ENCODE data around the gene EWSR1. TPM values are rescaled to one million over a fixed set of nuclear protein-coding genes. Genes with fewer than 3 reads are reported as not detected.
"Not testable (repeated sequence)": the region's sequence is repeated elsewhere in the genome, so short reads cannot be mapped to it uniquely, and the experiment has no call there.

The EWSR1 gene, protein sequence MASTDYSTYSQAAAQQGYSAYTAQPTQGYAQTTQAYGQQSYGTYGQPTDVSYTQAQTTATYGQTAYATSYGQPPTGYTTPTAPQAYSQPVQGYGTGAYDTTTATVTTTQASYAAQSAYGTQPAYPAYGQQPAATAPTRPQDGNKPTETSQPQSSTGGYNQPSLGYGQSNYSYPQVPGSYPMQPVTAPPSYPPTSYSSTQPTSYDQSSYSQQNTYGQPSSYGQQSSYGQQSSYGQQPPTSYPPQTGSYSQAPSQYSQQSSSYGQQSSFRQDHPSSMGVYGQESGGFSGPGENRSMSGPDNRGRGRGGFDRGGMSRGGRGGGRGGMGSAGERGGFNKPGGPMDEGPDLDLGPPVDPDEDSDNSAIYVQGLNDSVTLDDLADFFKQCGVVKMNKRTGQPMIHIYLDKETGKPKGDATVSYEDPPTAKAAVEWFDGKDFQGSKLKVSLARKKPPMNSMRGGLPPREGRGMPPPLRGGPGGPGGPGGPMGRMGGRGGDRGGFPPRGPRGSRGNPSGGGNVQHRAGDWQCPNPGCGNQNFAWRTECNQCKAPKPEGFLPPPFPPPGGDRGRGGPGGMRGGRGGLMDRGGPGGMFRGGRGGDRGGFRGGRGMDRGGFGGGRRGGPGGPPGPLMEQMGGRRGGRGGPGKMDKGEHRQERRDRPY
- 100 to 1,000 TPM; 132 to 308 (median 170) TPM for total RNA-seq

DNA sequence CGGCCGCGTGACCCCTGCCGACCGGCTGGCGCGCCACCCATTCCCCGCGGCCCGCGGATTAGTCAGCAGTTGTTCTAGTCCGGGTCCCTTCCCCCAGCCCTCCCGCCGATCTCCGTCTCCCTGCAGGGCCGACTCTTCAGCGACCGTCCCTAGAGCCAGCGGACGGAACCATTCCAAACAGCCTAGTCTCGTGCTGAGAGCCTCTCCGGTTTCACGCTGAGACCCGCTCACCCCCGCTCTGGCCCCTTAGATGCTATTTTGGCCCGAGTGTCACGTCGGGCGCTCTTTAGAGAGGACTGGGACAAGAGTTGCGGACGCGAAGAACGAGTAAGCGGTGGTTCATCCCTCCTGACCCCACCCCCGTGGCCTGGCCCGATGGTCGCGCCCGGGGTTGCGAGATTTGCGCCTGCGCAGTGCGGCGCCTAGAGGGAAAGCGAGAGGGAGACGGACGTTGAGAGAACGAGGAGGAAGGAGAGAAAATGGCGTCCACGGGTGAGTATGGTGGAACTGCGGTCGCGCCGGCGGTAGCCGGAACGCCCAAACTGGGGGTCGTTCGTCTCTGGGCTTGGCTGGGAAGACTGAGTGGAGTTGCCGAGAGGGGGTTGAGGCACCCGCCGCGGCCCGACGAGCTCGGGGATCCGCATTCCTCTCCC is at the start of gene EWSR1, which contains the start of gene RHBDD3:
TSS of gene EWSR1 (plus strand) at position 411 of the 653 bp plus-strand sequence. CDS start at position 480, 69 bp downstream.
TSS of gene RHBDD3 (minus strand) at position 124 of the 653 bp plus-strand sequence. CDS start 2,355 bp downstream, outside the sequence.
- peak within 1 kb of the TSS; percentile 80 for H3K4me3 ChIP-seq
- 0% methylated on average over 36 of the region's 67 CpGs for WGBS
- peak within 1 kb of the TSS; percentile 99 for H3K27ac ChIP-seq
- H3K36me3 ChIP-seq: peaks cover 28% of the 10 kb centered on the region
- H3K4me1 ChIP-seq: peaks cover 59% of the 10 kb centered on the region
- TF ChIP-seq, protein P1, sequence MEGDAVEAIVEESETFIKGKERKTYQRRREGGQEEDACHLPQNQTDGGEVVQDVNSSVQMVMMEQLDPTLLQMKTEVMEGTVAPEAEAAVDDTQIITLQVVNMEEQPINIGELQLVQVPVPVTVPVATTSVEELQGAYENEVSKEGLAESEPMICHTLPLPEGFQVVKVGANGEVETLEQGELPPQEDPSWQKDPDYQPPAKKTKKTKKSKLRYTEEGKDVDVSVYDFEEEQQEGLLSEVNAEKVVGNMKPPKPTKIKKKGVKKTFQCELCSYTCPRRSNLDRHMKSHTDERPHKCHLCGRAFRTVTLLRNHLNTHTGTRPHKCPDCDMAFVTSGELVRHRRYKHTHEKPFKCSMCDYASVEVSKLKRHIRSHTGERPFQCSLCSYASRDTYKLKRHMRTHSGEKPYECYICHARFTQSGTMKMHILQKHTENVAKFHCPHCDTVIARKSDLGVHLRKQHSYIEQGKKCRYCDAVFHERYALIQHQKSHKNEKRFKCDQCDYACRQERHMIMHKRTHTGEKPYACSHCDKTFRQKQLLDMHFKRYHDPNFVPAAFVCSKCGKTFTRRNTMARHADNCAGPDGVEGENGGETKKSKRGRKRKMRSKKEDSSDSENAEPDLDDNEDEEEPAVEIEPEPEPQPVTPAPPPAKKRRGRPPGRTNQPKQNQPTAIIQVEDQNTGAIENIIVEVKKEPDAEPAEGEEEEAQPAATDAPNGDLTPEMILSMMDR (IDR thresholded peaks at IDR 0.05): no peak
- TF ChIP-seq POLR2A (IDR thresholded peaks at IDR 0.05) (peak; percentile 46 to 87), POLR2AphosphoS5 (IDR thresholded peaks at IDR 0.05) (peak; percentile 70 to 82 (median 77))
- peak; percentile 97 to 98 for DNase-seq (ENCODE audit: low spot score in 2 of 2)
- H3K9me3 ChIP-seq: no peaks in the 10 kb centered on the region
- H3K27me3 ChIP-seq: no peaks in the 10 kb centered on the region

DNA sequence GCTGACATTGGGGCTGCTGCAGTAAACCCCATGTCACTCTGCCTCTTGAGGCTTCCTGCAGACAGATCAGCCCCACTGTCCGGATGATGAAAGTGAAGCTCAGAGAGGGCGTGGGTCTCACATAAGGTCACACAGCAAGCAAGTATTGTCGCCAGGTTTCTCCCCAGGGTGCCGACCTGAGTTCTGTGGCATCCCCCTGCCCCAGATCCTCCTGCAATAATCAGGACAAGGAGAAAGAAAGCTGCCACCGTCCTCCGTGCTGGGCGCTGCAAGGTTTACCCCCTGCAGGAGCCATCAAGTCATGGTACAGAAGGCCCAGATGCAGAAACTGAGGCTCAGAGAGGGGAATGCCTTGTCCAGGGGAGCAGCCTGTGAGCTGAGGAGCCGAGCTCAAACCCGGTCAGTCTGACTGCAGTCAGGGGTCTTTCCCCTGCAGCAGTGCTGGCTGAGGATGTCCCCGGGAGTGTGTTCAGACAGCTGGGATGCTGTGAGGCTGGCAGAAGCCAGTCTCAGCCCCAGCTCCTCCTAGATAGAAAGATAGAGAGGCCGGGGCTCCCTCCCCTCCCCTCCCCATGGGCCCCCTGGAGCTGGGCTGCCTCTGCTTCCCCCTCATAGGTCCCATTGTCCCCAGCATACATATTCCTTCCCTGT is 49.2 kb upstream of the EWSR1 start:
- 91% methylated on average over 11 of the region's 11 CpGs for WGBS
- Histone ChIP-seq H3K9me3 (no peaks in the 10 kb centered on the region), H3K27me3 (no peaks in the 10 kb centered on the region), H3K36me3 (no peaks in the 10 kb centered on the region), H3K4me1 (peaks cover 14% of the 10 kb centered on the region), H3K27ac (no peak overlapping the region), H3K4me3 (no peak overlapping the region)
- DNase-seq (ENCODE audit: low spot score in 2 of 2): peak in 1 of 2 donors; percentile 38
- TF ChIP-seq EP300 (IDR thresholded peaks at IDR 0.05): no peak
- TF ChIP-seq POLR2AphosphoS5 (IDR thresholded peaks at IDR 0.05): no peak
- TF ChIP-seq POLR2A (IDR thresholded peaks at IDR 0.05): no peak
- TF ChIP-seq, protein P1 (IDR thresholded peaks at IDR 0.05): no peak

DNA sequence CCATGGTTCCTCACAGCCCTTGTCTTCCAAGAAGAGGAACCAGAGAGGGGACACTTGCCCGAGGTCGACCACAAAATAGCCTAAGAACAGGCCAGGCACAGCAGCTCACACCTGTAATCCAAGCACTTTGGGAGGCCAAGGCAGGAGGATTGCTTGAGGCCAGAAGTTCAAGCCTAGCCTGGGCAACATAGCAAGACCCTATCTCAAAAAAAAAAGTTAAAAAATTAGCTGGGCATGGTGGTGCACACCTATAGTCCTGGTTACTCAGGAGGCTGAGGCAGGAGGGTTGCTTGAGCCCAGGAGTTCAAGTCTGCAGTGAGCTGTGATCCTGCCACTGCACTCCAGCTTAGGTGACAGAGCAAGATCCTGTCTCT is 48.7 kb upstream of the EWSR1 start:
- H3K4me1 ChIP-seq: peaks cover 14% of the 10 kb centered on the region
- not testable (repeated sequence) for H3K36me3 ChIP-seq; H3K27ac ChIP-seq; H3K9me3 ChIP-seq; H3K4me3 ChIP-seq; H3K27me3 ChIP-seq; DNase-seq (ENCODE audit: low spot score in 2 of 2)
- 84% methylated on average over 2 of the region's 2 CpGs for WGBS

DNA sequence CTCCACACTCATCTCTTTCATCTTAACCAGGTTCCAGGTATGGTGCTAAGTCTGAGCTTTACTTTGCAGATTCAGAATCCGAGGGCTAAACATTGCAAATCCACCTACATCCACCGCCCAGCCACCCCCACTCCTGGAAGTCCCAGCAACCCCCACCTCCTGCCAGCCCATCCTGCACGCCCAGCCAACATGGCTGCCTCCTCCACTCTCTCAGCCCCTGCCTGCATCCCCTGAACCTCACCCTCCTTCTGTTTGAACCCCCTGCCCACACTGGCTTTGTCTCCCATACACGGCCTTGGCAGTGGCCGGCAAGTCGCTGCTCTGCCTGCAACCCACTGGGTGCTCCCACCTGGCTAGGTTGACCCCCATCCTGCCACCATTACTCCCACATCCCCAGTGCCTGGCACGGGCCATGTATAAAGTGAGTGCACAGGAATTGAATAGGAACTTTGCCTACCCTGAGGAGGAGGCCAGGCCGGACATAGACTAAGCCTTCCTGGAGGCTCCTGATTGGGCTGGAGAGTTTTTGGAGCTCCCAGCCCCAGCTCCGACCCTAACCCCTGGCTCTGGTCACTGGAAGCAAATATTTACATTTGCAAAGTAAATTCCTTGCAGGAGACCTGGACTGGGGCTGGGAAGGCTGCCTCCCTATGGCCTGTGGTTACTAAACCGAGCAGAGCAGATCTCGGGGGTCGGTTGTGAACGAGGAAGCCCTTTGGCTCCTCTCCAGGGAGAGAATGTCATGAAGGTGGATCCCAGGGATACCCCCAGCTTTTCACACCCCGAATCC is 48.0 kb upstream of the EWSR1 start:
- H3K27me3 ChIP-seq: no peaks in the 10 kb centered on the region
- 85% methylated on average over 13 of the region's 14 CpGs for WGBS
- no peak overlapping the region for H3K4me3 ChIP-seq
- peak in 1 of 2 donors; percentile 46 for DNase-seq (ENCODE audit: low spot score in 2 of 2)
- no peak overlapping the region for H3K27ac ChIP-seq
- no peak for TF ChIP-seq POLR2A (IDR thresholded peaks at IDR 0.05)
- TF ChIP-seq, protein P1 (IDR thresholded peaks at IDR 0.05): no peak
- no peak for TF ChIP-seq EP300 (IDR thresholded peaks at IDR 0.05)
- no peak for TF ChIP-seq POLR2AphosphoS5 (IDR thresholded peaks at IDR 0.05)
- no peaks in the 10 kb centered on the region for H3K36me3 ChIP-seq
- H3K4me1 ChIP-seq: peaks cover 19% of the 10 kb centered on the region
- no peaks in the 10 kb centered on the region for H3K9me3 ChIP-seq
